GM23248 (cell line): ENCODE data around the gene SEZ6L2.

ENCODE experiments used
- EZH2 ChIP-seq: fragments of 200-600 bp; sonication (generic); IDR thresholded peaks from 2 replicates; pipeline ENCODE4 v1.6.1; 2018; ENCODE audit warnings: antibody characterized with exemption, mild to moderate bottlenecking; ENCODE audit not compliant: insufficient read depth, poor library complexity, severe bottlenecking
- EZH2phosphoT487 ChIP-seq: fragments of 200-600 bp; sonication (generic); IDR thresholded peaks from 2 replicates; pipeline ENCODE4 v1.6.1; 2018; ENCODE audit warnings: antibody characterized with exemption, moderate library complexity, mild to moderate bottlenecking, low read depth; ENCODE audit not compliant: insufficient read depth

- no peak for TF ChIP-seq EZH2
- no peak for TF ChIP-seq EZH2phosphoT487
These were observed 44.8 kb upstream of the SEZ6L2 start for GRCh38 chr16:29943846-29944799.
